Natural killer cell (primary cell): ENCODE data around the gene MAPK12. TPM values are rescaled to one million over a fixed set of nuclear protein-coding genes. Genes with fewer than 3 reads are reported as not detected.
"Not testable (repeated sequence)": the region's sequence is repeated elsewhere in the genome, so short reads cannot be mapped to it uniquely, and the experiment has no call there.

Source experiments
- ATAC-seq, 3 donors: fragments of 150-1000 bp in 2 of 3; fragments of 200-7000 bp in 1 of 3; cut with Tn5 transposase; 1 replicate in 1 of 3; 2 replicates in 2 of 3; pipeline ENCODE4 v1.10.0; 2021; ENCODE audit warnings: mild to moderate bottlenecking in 2 of 3, moderate library complexity in 2 of 3
- DNase-seq, 2 donors: peaks; one replicate each; pipeline versions ENCODE4 v3.0.0 to v3.0.0-alpha.2; 2013 to 2021; ENCODE audit warnings: mixed read lengths in 1 of 2
- H3K27ac ChIP-seq: one replicate; pipeline ENCODE4 v1.5.1; 2013; ENCODE audit warnings: mild to moderate bottlenecking, low read length
- H3K27me3 ChIP-seq: one replicate; pipeline ENCODE4 v1.6.1; 2013; ENCODE audit warnings: low read length; ENCODE audit not compliant: control insufficient read depth, insufficient read depth
- H3K36me3 ChIP-seq: one replicate; pipeline ENCODE4 v1.6.1; 2013; ENCODE audit warnings: low read length; ENCODE audit not compliant: control insufficient read depth, insufficient read depth
- H3K4me1 ChIP-seq: one replicate; pipeline ENCODE4 v1.6.1; 2013; ENCODE audit warnings: low read length; ENCODE audit not compliant: control insufficient read depth, insufficient read depth
- H3K4me3 ChIP-seq: one replicate; pipeline ENCODE4 v1.5.1; 2013; ENCODE audit warnings: low read length
- H3K9me3 ChIP-seq: one replicate; pipeline ENCODE4 v1.6.1; 2013; ENCODE audit warnings: low read length; ENCODE audit not compliant: control insufficient read depth, insufficient read depth
- H3K27ac Mint-ChIP-seq, 2 donors: one replicate each; pipeline ENCODE4 v1.8.0; 2022; ENCODE audit warnings: mild to moderate bottlenecking in 2 of 2, mixed read lengths in 2 of 2, moderate library complexity in 1 of 2
- H3K27me3 Mint-ChIP-seq, 2 donors: one replicate each; pipeline ENCODE4 v1.8.0; 2022; ENCODE audit warnings: low read depth in 2 of 2, mixed read lengths in 2 of 2
- H3K36me3 Mint-ChIP-seq: one replicate; pipeline ENCODE4 v1.8.0; 2022; ENCODE audit warnings: mixed read lengths
- H3K4me1 Mint-ChIP-seq, 2 donors: one replicate each; pipeline ENCODE4 v1.8.0; 2022; ENCODE audit warnings: mixed read lengths in 2 of 2
- H3K4me3 Mint-ChIP-seq: one replicate; pipeline ENCODE4 v1.8.0; 2022; ENCODE audit warnings: mild to moderate bottlenecking, moderate library complexity, mixed read lengths
- H3K9me3 Mint-ChIP-seq, 2 donors: one replicate each; pipeline ENCODE4 v1.8.0; 2022; ENCODE audit warnings: mixed read lengths in 2 of 2
- CTCF ChIP-seq: fragments of 200-600 bp; IDR thresholded peaks from one replicate; pipeline ENCODE4 v1.8.0; 2022; ENCODE audit warnings: antibody characterized with exemption
- WGBS: methylation state at CpG from one replicate; pipeline ENCODE4 v1.1.7; 2013; ENCODE audit warnings: missing lambda C conversion rate; ENCODE audit not compliant: insufficient coverage; 5-methylcytosine and 5-hydroxymethylcytosine counted together
- intact Hi-C: fragments of 100-400 bp; cut with micrococcal nuclease; formaldehyde crosslinking; loops from one replicate; pipeline ENCODE4 v1.14.2; 2022
- total RNA-seq, 4 donors: library from RNA; stranded (reverse); fragments of 120-200 nt in 1 of 4; gene quantifications; one replicate each; pipeline versions ENCODE4 v1.2.3 to v1.2.4, GENCODE V29; 2013 to 2022

The MAPK12 gene
- total RNA-seq, 3 donors from 2014 or later (not counting 1 experiment from before 2014, with no cell fraction given), result 2.2 to 2.5 (median 2.4) TPM

DNA sequence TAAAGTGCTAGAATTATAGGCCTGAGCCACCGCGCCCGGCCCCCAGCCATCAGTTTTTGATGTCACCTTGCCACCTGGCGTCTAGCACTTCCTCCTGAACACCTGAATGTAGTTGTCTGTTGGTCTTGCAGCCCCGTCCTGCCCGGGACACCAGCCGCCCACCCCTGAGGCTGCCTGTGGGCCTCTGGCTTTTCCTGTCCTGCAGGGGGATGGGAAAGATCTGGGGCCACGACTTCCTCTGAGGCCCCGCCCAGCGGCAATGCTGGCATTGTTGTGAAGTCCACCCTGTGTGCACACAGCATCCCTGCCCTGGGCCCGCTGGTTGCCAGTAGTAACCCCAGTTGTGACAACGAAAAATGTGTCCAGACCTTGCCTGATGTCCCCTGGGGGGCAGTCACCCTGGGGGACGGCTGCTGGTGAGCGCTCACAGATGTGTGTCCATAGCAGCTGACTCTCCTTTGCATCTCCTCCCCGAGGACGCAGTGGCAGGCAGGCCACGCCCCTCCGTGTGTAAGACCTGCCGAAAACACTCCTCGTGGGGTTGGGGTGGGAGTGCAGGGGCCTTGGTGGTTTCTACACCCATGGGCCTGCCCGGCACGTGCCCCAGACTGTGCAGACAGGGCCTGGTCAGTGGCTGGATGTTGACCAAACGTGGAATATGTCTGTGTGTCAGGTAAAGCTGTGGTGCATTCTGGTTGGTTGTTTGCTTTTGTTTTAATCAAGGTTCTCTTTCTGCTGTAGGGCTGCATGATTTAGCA, 53.9 kb downstream of the MAPK12 start:
- intact Hi-C loops, result loop anchor here (2.0 kb wide), 1 partner anchor 277 kb away; no protein-coding TSS in a partner anchor
- Mint-ChIP-seq H3K4me1 (peaks cover 21 to 23% of the 10 kb centered on the region in 2 donors), H3K27me3 (no peaks in the 10 kb centered on the region), H3K9me3 (no peaks in the 10 kb centered on the region), H3K27ac (no peak overlapping the region), H3K4me3 (no peak overlapping the region), H3K36me3 (no peaks in the 10 kb centered on the region)
- Histone ChIP-seq H3K9me3 (no peaks in the 10 kb centered on the region), H3K27me3 (no peaks in the 10 kb centered on the region), H3K36me3 (peaks cover 32% of the 10 kb centered on the region), H3K4me1 (peaks cover 18% of the 10 kb centered on the region), H3K4me3 (no peak overlapping the region), H3K27ac (no peak overlapping the region)
- DNase-seq (no peak), ATAC-seq (peak in 1 of 3 donors; percentile 27)
- 62% methylated on average over 23 of the region's 23 CpGs for WGBS
- TF ChIP-seq CTCF, result no peak

GRCh38 chr22:50206599-50206998, 54.9 kb downstream of the MAPK12 start:
- no peaks in the 10 kb centered on the region for H3K36me3 Mint-ChIP-seq
- Histone ChIP-seq H3K36me3 (peaks cover 27% of the 10 kb centered on the region), H3K4me1 (peaks cover 26% of the 10 kb centered on the region), H3K9me3 (no peaks in the 10 kb centered on the region), H3K4me3 (no peak overlapping the region), H3K27me3 (no peaks in the 10 kb centered on the region), H3K27ac (no peak overlapping the region)
- H3K27me3 Mint-ChIP-seq, result no peaks in the 10 kb centered on the region
- no peak overlapping the region for H3K27ac Mint-ChIP-seq
- no peak for DNase-seq
- H3K4me1 Mint-ChIP-seq, result peaks cover 30% of the 10 kb centered on the region in 2 donors
- no peaks in the 10 kb centered on the region for H3K9me3 Mint-ChIP-seq
- 87% methylated on average over 10 of the region's 10 CpGs for WGBS
- ATAC-seq, result no peak
- no peak for TF ChIP-seq CTCF
- intact Hi-C loops, result no loop called here
- H3K4me3 Mint-ChIP-seq, result no peak overlapping the region

DNA sequence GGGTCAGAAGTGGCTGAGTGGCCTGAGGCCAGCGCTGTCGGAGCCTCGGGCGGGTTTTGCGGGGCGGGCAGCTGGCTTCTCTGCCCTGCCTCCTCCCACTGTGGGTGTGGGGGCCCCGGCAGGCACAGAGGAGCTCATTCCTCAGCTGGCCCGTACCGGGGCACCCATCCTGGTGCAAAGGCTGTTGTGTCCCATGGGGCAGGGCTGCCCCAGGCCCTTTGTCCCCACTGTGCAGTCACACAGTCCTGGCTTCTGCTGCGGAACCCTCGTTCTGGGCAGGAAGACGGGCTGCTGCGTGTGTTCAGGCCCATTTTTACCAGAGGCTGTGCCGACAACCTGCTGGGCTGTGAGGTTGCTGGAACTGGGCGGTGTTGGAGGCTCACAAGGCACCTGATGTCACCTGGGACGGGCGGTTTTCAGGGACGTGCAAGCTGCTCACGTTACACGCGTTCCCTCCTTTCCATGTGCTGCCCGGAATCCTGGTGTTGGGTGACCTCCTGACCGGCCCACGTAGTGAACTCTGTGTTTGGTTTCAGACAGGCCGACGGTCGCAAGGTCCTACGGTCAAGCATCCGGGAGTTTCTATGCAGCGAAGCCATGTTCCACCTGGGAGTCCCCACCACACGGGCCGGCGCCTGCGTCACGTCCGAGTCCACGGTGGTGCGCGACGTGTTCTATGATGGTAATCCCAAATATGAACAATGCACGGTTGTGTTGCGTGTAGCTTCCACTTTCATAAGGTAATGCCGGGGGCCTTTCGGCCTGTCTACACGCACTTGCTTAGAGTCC, 55.5 kb downstream of the MAPK12 start:
- 97% methylated on average over 45 of the region's 45 CpGs for WGBS
- no peak overlapping the region for H3K27ac Mint-ChIP-seq
- intact Hi-C loops, result no loop called here

DNA sequence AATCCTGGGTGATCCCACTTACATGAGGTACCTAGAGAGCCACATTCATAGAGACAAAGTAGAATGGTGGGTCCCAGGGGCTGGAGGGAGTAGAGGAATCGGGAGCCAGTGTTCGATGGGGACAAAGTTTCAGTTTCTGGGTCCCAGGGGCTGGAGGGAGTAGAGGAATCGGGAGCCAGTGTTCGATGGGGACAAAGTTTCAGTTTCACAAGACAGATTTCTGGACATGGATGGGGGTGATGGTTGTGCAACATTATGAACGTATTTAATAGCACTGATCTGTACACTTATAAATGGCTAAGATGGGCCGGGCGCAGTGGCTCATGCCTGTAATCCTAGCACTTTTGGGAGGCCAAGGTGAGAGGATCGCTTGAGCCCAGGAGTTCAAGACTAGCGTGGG, 56.5 kb downstream of the MAPK12 start:
- H3K36me3 Mint-ChIP-seq, H3K4me3 Mint-ChIP-seq, H3K4me3 ChIP-seq, H3K9me3 Mint-ChIP-seq, H3K27me3 Mint-ChIP-seq, ATAC-seq, DNase-seq, intact Hi-C loops, H3K9me3 ChIP-seq, H3K27ac ChIP-seq, H3K27me3 ChIP-seq: not testable (repeated sequence)
- peaks cover 28% of the 10 kb centered on the region for H3K4me1 ChIP-seq
- Mint-ChIP-seq H3K27ac (peak overlapping the region in 1 of 2 donors; percentile 27), H3K4me1 (peaks cover 28 to 29% of the 10 kb centered on the region in 2 donors)
- WGBS, result 93% methylated on average over 9 of the region's 9 CpGs
- H3K36me3 ChIP-seq, result peaks cover 16% of the 10 kb centered on the region

More for the DNA sequence above, 55.5 kb downstream of the MAPK12 start:
- Mint-ChIP-seq H3K4me3 (no peak overlapping the region), H3K36me3 (no peaks in the 10 kb centered on the region), H3K4me1 (peaks cover 30% of the 10 kb centered on the region in 2 donors), H3K9me3 (no peaks in the 10 kb centered on the region), H3K27me3 (no peaks in the 10 kb centered on the region)
- no peaks in the 10 kb centered on the region for H3K9me3 ChIP-seq
- no peak for TF ChIP-seq CTCF
- ATAC-seq, result no peak
- DNase-seq, result no peak
- H3K36me3 ChIP-seq, result peaks cover 23% of the 10 kb centered on the region
- H3K4me1 ChIP-seq, result peaks cover 27% of the 10 kb centered on the region
- H3K4me3 ChIP-seq, result no peak overlapping the region
- no peak overlapping the region for H3K27ac ChIP-seq
- no peaks in the 10 kb centered on the region for H3K27me3 ChIP-seq
